CD4-positive, alpha-beta T cell (primary cell): ENCODE results near the gene KIAA1328. TPM values are rescaled to one million over a fixed set of nuclear protein-coding genes. Genes with fewer than 3 reads are reported as not detected.

Source experiments
- ATAC-seq: fragments of 200-7000 bp; cut with Tn5 transposase; one replicate; pipeline ENCODE4 v1.10.0; 2022; ENCODE audit warnings: mild to moderate bottlenecking; ENCODE audit not compliant: poor library complexity
- CTCF ChIA-PET: fragments of 350-600 bp; sonication (Branson Sonifier 250); formaldehyde crosslinking; loops from one replicate; lab custom pipeline; 2021; ENCODE audit warnings: antibody characterized with exemption, inconsistent platforms; lab: Charles Lee
- POLR2A ChIA-PET: fragments of 350-600 bp; sonication (Branson Sonifier 250); formaldehyde crosslinking; loops from one replicate; lab custom pipeline; 2021; ENCODE audit warnings: antibody characterized with exemption, inconsistent platforms; lab: Charles Lee
- DNase-seq, 14 experiments: peaks; one replicate each; pipeline ENCODE4 v3.0.0-alpha.2; 2013 to 2020; ENCODE audit warnings: mixed read lengths in 2 of 14
- H3K27ac ChIP-seq, 2 donors: one replicate each; pipeline versions ENCODE4 v1.5.1 to v1.7.0; 2013; ENCODE audit warnings: low read length in 2 of 2, low read depth in 1 of 2, mild to moderate bottlenecking in 1 of 2
- H3K27me3 ChIP-seq, 2 experiments: 1 replicate in 1 of 2; 2 replicates in 1 of 2; pipeline versions ENCODE4 v1.6.1 to v1.7.0; 2013; ENCODE audit warnings: low read length in 2 of 2, control low read depth in 1 of 2, mild to moderate bottlenecking in 1 of 2, moderate library complexity in 1 of 2; ENCODE audit not compliant: insufficient read depth in 2 of 2, control insufficient read depth in 1 of 2
- H3K36me3 ChIP-seq: one replicate; pipeline ENCODE4 v1.6.1; 2013; ENCODE audit warnings: low read length, control low read depth; ENCODE audit not compliant: insufficient read depth
- H3K4me1 ChIP-seq: one replicate; pipeline ENCODE4 v1.6.1; 2013; ENCODE audit warnings: low read length, control low read depth; ENCODE audit not compliant: insufficient read depth
- H3K4me3 ChIP-seq: one replicate; pipeline ENCODE4 v1.5.1; 2013; ENCODE audit warnings: mild to moderate bottlenecking, low read length, moderate library complexity
- H3K9me3 ChIP-seq, 2 experiments: 1 replicate in 1 of 2; 2 replicates in 1 of 2; pipeline versions ENCODE4 v1.6.1 to v1.7.0; 2013; ENCODE audit warnings: low read length in 2 of 2, mild to moderate bottlenecking in 2 of 2, control low read depth in 1 of 2, moderate library complexity in 1 of 2; ENCODE audit not compliant: control insufficient read depth in 1 of 2, insufficient read depth in 1 of 2
- H3K27ac Mint-ChIP-seq: one replicate; pipeline ENCODE4 v1.8.0; 2020; ENCODE audit warnings: mixed read lengths
- H3K27me3 Mint-ChIP-seq: one replicate; pipeline ENCODE4 v1.8.0; 2021; ENCODE audit warnings: mixed read lengths
- H3K36me3 Mint-ChIP-seq: one replicate; pipeline ENCODE4 v1.8.0; 2021; ENCODE audit warnings: low read depth, mixed read lengths
- H3K4me1 Mint-ChIP-seq: one replicate; pipeline ENCODE4 v1.8.0; 2021; ENCODE audit warnings: low read depth, mixed read lengths
- H3K4me3 Mint-ChIP-seq: one replicate; pipeline ENCODE4 v1.8.0; 2020; ENCODE audit warnings: mild to moderate bottlenecking, mixed read lengths
- H3K9me3 Mint-ChIP-seq: one replicate; pipeline ENCODE4 v1.8.0; 2020; ENCODE audit warnings: mixed read lengths
- intact Hi-C, 2 experiments: fragments of 100-400 bp; cut with DNase I in 1 of 2; cut with micrococcal nuclease in 1 of 2; formaldehyde crosslinking; loops; one replicate each; pipeline versions ENCODE4 v1.15.1 to v1.9.0; 2023 to 2025; cut with DNase I, micrococcal nuclease
- total RNA-seq, 174 experiments: library from RNA in 2 of 174; stranded (reverse) in 2 of 174; gene quantifications; one replicate each; pipeline ENCODE4 v1.2.3 and lab custom pipeline; 2021 to 2026
- TF ChIP-seq, protein P1 (sequence below): fragments of 200-600 bp; IDR thresholded peaks from one replicate; pipeline ENCODE4 v1.8.0; 2022; ENCODE audit warnings: antibody characterized with exemption, mild to moderate bottlenecking

The KIAA1328 gene
- total RNA-seq, 2 experiments from 2014 or later: 8.7 to 9.4 TPM

DNA sequence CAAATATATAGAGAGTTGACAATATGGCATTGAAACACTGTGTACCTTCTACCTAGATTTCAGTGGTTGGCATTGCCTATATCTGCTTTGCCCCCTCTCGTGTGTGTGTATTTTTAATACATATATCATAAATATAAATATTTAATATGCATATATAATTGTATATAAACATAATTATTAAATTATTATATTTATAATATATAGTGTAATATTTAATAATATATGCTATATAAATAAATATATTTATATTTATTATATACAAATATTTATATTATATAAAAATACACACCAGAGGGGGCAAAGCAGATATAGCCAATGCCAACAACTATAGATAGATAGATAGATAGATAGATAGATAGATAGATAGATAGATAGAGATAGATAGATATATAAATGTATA is 124.1 kb downstream of the KIAA1328 start:
- Histone ChIP-seq H3K4me3 (no peak overlapping the region), H3K4me1 (no peaks in the 10 kb centered on the region), H3K36me3 (peaks cover 3% of the 10 kb centered on the region), H3K27ac (no peak overlapping the region), H3K27me3 (no peaks in the 10 kb centered on the region), H3K9me3 (no peaks in the 10 kb centered on the region)
- H3K27ac Mint-ChIP-seq: no peak overlapping the region
- TF ChIP-seq, protein P1, sequence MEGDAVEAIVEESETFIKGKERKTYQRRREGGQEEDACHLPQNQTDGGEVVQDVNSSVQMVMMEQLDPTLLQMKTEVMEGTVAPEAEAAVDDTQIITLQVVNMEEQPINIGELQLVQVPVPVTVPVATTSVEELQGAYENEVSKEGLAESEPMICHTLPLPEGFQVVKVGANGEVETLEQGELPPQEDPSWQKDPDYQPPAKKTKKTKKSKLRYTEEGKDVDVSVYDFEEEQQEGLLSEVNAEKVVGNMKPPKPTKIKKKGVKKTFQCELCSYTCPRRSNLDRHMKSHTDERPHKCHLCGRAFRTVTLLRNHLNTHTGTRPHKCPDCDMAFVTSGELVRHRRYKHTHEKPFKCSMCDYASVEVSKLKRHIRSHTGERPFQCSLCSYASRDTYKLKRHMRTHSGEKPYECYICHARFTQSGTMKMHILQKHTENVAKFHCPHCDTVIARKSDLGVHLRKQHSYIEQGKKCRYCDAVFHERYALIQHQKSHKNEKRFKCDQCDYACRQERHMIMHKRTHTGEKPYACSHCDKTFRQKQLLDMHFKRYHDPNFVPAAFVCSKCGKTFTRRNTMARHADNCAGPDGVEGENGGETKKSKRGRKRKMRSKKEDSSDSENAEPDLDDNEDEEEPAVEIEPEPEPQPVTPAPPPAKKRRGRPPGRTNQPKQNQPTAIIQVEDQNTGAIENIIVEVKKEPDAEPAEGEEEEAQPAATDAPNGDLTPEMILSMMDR: no peak
- intact Hi-C loops: no loop called here
- H3K36me3 Mint-ChIP-seq: peaks cover 31% of the 10 kb centered on the region
- CTCF ChIA-PET: no interaction called here
- POLR2A ChIA-PET: no interaction called here
- DNase-seq (no peak), ATAC-seq (no peak)
- peaks cover 2% of the 10 kb centered on the region for H3K9me3 Mint-ChIP-seq
- H3K27me3 Mint-ChIP-seq: no peaks in the 10 kb centered on the region
- no peaks in the 10 kb centered on the region for H3K4me1 Mint-ChIP-seq
- H3K4me3 Mint-ChIP-seq: no peak overlapping the region

DNA sequence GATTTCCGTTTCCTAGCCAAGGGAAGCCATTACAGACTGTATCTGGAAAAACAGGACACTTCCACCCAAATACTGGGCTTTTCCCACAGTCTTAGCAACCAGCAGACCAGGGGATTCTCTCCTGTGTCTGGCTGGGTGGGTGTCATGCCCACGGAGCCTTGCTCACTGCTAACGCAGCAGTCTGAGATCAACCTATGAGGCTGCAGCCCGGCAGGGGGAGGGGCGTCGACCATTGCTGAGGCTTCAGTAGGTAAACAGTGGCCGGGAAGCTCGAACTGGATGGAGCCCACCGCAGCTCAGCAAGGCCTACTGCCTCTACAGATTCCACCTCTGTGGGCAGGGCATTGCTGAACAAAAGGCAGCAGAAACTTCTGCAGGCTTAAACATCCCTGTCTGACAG is 131.1 kb downstream of the KIAA1328 start:
- H3K27ac ChIP-seq: no peak overlapping the region
- TF ChIP-seq, protein P1: no peak
- intact Hi-C loops: no loop called here
- CTCF ChIA-PET: no interaction called here
- H3K9me3 Mint-ChIP-seq: peaks cover 5% of the 10 kb centered on the region
- no peak overlapping the region for H3K27ac Mint-ChIP-seq
- no peak overlapping the region for H3K4me3 Mint-ChIP-seq
- no peaks in the 10 kb centered on the region for H3K4me1 Mint-ChIP-seq
- peaks cover 93% of the 10 kb centered on the region for H3K36me3 Mint-ChIP-seq
- H3K4me1 ChIP-seq: no peaks in the 10 kb centered on the region
- H3K27me3 ChIP-seq: no peaks in the 10 kb centered on the region
- H3K4me3 ChIP-seq: no peak overlapping the region
- peaks cover 3% of the 10 kb centered on the region for H3K36me3 ChIP-seq
- peaks cover 4 to 5% of the 10 kb centered on the region in 2 experiments for H3K9me3 ChIP-seq
- H3K27me3 Mint-ChIP-seq: no peaks in the 10 kb centered on the region
- POLR2A ChIA-PET: no interaction called here
- ATAC-seq (no peak), DNase-seq (peak in 1 of 14 experiments; percentile 4)

DNA sequence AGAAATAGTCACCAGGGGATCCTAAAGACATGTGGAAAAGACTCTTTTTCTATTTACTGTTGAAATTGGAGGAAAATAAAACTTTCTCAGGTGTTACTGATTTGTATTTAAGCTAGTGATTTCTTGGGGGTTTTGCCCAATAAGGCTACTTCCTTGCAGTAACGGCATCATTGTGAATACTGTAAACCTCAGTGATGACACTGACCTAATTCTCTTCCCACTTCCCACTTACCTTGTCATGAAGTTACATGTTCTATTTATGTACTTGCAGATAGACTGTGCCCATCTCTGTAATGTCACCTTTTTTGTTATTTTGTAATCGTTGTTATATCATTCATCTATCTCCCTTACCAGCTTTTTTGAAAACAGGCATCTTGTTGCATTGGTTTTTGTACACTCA is 134.5 kb downstream of the KIAA1328 start:
- Mint-ChIP-seq H3K4me1 (no peaks in the 10 kb centered on the region), H3K4me3 (no peak overlapping the region), H3K36me3 (peaks cover 94% of the 10 kb centered on the region), H3K27me3 (no peaks in the 10 kb centered on the region), H3K9me3 (peaks cover 22% of the 10 kb centered on the region), H3K27ac (no peak overlapping the region)
- ChIA-PET POLR2A (no interaction called here), CTCF (interaction anchor here (1.6 kb wide), 1 partner anchor 13 kb away, joined by 3 read pairs; no protein-coding TSS in a partner anchor)
- peaks cover 1 to 4% of the 10 kb centered on the region in 2 experiments for H3K9me3 ChIP-seq
- no peaks in the 10 kb centered on the region for H3K4me1 ChIP-seq
- TF ChIP-seq, protein P1: no peak
- no peak overlapping the region for H3K4me3 ChIP-seq
- DNase-seq (no peak), ATAC-seq (no peak)
- H3K36me3 ChIP-seq: no peaks in the 10 kb centered on the region
- intact Hi-C loops: no loop called here
- H3K27ac ChIP-seq: no peak overlapping the region
- no peaks in the 10 kb centered on the region for H3K27me3 ChIP-seq
